ENCODE results near the gene XPO6. TPM values are rescaled to one million over a fixed set of nuclear protein-coding genes. Genes with fewer than 3 reads are reported as not detected.

Gene XPO6
- total RNA-seq, 2 experiments from 2014 or later, result 130 to 167 TPM

GRCh38 chr16:28063591-28064061, 148.1 kb downstream of the XPO6 start, which contains the start of gene GSG1L:
Gene GSG1L (minus strand): TSS chr16:28063714. CDS start chr16:28063424, 290 bp downstream.
- Histone ChIP-seq H4K20me1 (ENCODE audit: insufficient read depth, low read length) (no peaks in the 10 kb centered on the region), H3K4me2 (ENCODE audit: low read length) (no peak within 1 kb of the TSS), H3K27ac (ENCODE audit: low read depth, low read length, poor library complexity, severe bottlenecking) (no peak within 1 kb of the TSS), H3K4me3 (ENCODE audit: low read depth, low read length, poor library complexity, severe bottlenecking) (no peak within 1 kb of the TSS), H2AFZ (ENCODE audit: low read length) (no peak within 1 kb of the TSS), H3K36me3 (ENCODE audit: insufficient read depth, low read length) (no peaks in the 10 kb centered on the region), H3K4me1 (ENCODE audit: insufficient read depth, low read length, poor library complexity, severe bottlenecking) (no peaks in the 10 kb centered on the region), H3K9me3 (ENCODE audit: low read length) (no peaks in the 10 kb centered on the region), H3K79me2 (ENCODE audit: insufficient read depth, low read depth, low read length) (no peaks in the 10 kb centered on the region), H3K9me2 (ENCODE audit: insufficient read depth, low read length) (no peaks in the 10 kb centered on the region)
- ChIA-PET CTCF (ENCODE audit: unreplicated experiment) (no interaction called here), POLR2A (interaction anchor here (0.6 kb wide), 1 partner anchor 85 kb away, joined by 6 read pairs; no protein-coding TSS in a partner anchor)
- no peak for DNase-seq (ENCODE audit: low spot score)
- no peak for TF ChIP-seq EZH2phosphoT487 (IDR thresholded peaks at IDR 0.05; ENCODE audit: borderline replicate concordance, low read depth, low read length)
- TF ChIP-seq, protein P1, sequence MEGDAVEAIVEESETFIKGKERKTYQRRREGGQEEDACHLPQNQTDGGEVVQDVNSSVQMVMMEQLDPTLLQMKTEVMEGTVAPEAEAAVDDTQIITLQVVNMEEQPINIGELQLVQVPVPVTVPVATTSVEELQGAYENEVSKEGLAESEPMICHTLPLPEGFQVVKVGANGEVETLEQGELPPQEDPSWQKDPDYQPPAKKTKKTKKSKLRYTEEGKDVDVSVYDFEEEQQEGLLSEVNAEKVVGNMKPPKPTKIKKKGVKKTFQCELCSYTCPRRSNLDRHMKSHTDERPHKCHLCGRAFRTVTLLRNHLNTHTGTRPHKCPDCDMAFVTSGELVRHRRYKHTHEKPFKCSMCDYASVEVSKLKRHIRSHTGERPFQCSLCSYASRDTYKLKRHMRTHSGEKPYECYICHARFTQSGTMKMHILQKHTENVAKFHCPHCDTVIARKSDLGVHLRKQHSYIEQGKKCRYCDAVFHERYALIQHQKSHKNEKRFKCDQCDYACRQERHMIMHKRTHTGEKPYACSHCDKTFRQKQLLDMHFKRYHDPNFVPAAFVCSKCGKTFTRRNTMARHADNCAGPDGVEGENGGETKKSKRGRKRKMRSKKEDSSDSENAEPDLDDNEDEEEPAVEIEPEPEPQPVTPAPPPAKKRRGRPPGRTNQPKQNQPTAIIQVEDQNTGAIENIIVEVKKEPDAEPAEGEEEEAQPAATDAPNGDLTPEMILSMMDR (conservative IDR thresholded peaks at IDR 0.05; ENCODE audit: low read length), result no peak
- intact Hi-C loops (cut with micrococcal nuclease; ENCODE audit: unreplicated experiment), result no loop called here
- no TSS peak for BruUV-seq (replicated peaks)

DNA sequence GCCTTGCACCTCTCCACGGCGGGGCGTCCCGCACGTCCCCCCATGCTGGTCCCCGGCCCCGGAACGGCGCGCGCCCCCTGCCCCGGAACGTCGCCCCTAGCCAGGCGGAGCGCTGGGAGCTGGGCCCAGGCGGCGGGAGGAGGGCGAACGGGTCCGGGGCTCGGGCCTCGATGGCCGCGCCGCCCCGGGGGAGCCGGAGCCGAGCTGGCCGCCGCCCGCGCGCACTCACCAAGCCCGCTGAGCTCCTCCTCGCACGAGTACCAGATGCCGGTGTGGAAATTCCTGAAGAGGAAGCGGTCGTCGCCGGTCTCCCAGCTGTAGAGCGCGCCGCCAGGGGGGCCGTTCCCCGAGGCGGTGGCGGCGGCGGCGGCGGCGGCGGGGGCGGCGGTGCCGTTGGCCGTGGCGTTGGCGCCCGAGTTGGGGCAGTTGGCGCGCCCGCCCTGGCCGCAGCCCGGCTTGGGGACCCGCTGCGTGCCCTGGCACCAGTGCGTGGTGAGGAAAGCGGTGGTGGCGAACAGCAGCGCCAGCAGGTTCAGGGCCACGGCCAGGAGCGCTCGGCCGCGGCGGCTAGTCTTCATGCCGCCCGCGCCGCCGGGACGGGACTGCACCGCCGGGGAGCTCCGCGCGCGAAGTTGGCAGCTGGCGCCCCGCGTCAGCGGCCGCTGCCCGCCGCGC, 148.8 kb downstream of the XPO6 start:
- Histone ChIP-seq H3K9me3 (ENCODE audit: low read length) (no peaks in the 10 kb centered on the region), H2AFZ (ENCODE audit: low read length) (no peak overlapping the region), H3K36me3 (ENCODE audit: insufficient read depth, low read length) (no peaks in the 10 kb centered on the region), H3K4me3 (ENCODE audit: low read depth, low read length, poor library complexity, severe bottlenecking) (no peak overlapping the region), H3K9me2 (ENCODE audit: insufficient read depth, low read length) (no peaks in the 10 kb centered on the region), H3K4me2 (ENCODE audit: low read length) (no peak overlapping the region), H3K4me1 (ENCODE audit: insufficient read depth, low read length, poor library complexity, severe bottlenecking) (no peaks in the 10 kb centered on the region), H3K79me2 (ENCODE audit: insufficient read depth, low read depth, low read length) (no peaks in the 10 kb centered on the region), H3K27ac (ENCODE audit: low read depth, low read length, poor library complexity, severe bottlenecking) (no peak overlapping the region), H4K20me1 (ENCODE audit: insufficient read depth, low read length) (no peaks in the 10 kb centered on the region)
- CTCF ChIA-PET (ENCODE audit: unreplicated experiment), result no interaction called here
- no peak for DNase-seq (ENCODE audit: low spot score)
- POLR2A ChIA-PET, result no interaction called here
- intact Hi-C loops (cut with micrococcal nuclease; ENCODE audit: unreplicated experiment), result no loop called here
- no peak for TF ChIP-seq EZH2phosphoT487 (IDR thresholded peaks at IDR 0.05; ENCODE audit: borderline replicate concordance, low read depth, low read length)
- TF ChIP-seq, protein P1 (conservative IDR thresholded peaks at IDR 0.05; ENCODE audit: low read length), result no peak
- BruUV-seq (replicated peaks), result no TSS peak

DNA sequence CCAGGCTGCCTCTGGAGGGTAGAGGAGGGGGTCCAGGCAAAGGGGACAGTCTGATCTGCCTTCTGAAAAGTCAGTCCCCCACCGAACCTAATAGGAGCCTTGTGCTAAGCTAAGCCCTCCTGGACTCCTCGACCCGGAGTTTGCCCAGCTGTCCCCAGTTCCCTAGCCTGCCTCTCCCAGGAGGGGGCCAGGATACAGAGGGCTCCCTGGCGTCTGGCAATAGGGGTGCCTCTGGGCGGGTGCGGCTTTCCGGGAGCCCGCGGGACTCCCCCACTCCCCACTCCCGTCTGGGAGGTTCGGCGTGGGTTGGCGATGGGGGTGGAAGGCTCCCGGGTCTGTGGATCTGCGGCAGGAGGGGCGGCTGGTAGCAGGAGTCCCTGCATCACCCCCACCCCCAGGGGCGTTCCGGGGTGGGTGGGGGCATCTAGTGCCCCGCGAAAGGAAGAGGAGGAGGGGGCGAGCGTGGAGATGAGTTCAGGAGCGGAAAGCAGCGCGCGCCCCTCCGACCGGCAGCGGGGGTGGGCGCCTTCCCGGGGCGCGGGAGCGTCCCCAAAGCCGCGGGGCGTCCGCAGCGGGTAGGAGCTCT, 149.4 kb downstream of the XPO6 start:
- H3K4me1 ChIP-seq (ENCODE audit: insufficient read depth, low read length, poor library complexity, severe bottlenecking), result no peaks in the 10 kb centered on the region
- H3K79me2 ChIP-seq (ENCODE audit: insufficient read depth, low read depth, low read length), result no peaks in the 10 kb centered on the region
- TF ChIP-seq, protein P1 (conservative IDR thresholded peaks at IDR 0.05; ENCODE audit: low read length), result no peak
- TF ChIP-seq EZH2phosphoT487 (IDR thresholded peaks at IDR 0.05; ENCODE audit: borderline replicate concordance, low read depth, low read length), result no peak
- ChIA-PET POLR2A (no interaction called here), CTCF (ENCODE audit: unreplicated experiment) (no interaction called here)
- no peak overlapping the region for H2AFZ ChIP-seq (ENCODE audit: low read length)
- DNase-seq (ENCODE audit: low spot score), result no peak
- H4K20me1 ChIP-seq (ENCODE audit: insufficient read depth, low read length), result no peaks in the 10 kb centered on the region
- no peaks in the 10 kb centered on the region for H3K9me3 ChIP-seq (ENCODE audit: low read length)
- no peak overlapping the region for H3K4me2 ChIP-seq (ENCODE audit: low read length)
- no peaks in the 10 kb centered on the region for H3K9me2 ChIP-seq (ENCODE audit: insufficient read depth, low read length)
- BruUV-seq (replicated peaks), result no TSS peak
- intact Hi-C loops (cut with micrococcal nuclease; ENCODE audit: unreplicated experiment), result no loop called here
- H3K27ac ChIP-seq (ENCODE audit: low read depth, low read length, poor library complexity, severe bottlenecking), result no peak overlapping the region
- no peak overlapping the region for H3K4me3 ChIP-seq (ENCODE audit: low read depth, low read length, poor library complexity, severe bottlenecking)
- H3K36me3 ChIP-seq (ENCODE audit: insufficient read depth, low read length), result no peaks in the 10 kb centered on the region
